IPS DF 4.7 (cell line): ENCODE results near the gene EBI3.
"Not testable (repeated sequence)": the region's sequence is repeated elsewhere in the genome, so short reads cannot be mapped to it uniquely, and the experiment has no call there.

Experiments used
- DNase-seq: peaks from one replicate; pipeline ENCODE4 v3.0.0-alpha.2; 2013; ENCODE audit warnings: low spot score; ENCODE audit errors: extremely low read depth

Gene EBI3

DNA sequence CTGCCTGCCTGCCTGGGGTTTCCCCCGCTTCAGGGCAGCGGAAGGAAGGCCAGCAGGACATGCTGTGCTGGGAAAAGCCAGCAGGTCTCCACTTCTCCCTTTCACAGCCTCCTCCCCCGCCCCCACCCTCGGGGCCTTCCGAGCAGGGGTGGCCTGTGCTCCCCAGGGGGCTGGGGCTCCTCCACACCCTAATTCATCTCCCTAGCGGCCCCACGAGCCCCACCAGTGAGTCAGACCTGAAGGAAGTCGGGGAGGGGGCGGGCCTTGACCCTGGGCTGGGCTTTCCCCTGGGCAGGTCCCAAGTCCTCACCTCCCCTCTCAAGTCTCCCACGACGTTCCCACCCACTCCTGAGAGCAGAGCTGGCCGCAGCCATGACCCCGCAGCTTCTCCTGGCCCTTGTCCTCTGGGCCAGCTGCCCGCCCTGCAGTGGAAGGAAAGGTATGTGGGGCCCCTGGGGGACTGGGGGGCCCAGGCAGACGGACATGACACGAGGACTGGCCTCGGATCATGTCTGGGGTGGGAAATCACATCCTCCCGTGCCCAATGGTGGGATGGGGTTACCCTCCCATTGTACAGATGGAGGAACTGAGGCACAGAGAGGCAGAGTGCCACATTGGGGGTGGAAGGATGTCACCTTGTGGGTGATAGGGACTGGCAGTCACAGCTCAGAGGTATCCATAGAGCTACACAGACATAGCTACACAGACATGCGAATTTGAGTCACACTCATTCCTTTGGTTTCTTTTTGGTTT lies at the start of gene EBI3:
Gene EBI3 (plus strand): TSS at position 345 of the 753 bp plus-strand sequence. CDS start 28 bp downstream, at position 373.
- no peak for DNase-seq

DNA sequence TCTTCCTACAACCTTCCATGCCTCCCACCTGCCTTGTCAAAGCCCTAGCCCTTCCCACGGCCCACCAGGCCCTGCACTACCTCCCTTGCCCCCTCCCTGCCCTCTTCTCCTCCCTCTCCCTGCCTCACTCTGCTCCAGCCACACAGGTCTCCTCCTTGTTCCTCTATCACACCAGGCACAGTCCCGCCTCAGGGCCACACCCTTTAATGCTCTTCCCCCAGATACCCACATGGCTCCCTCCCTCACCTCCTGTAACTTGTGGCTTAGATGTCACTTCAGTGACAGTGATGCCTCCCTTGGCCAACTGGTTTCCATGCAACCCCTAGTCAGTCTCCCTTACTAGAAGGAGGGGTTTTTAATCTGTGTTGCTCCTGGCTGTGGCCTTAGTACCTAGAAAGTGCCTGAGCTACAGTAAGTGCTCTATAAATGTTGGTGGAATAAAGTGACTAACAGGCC lies 48.2 kb upstream of the EBI3 start:
- no peak for DNase-seq

DNA sequence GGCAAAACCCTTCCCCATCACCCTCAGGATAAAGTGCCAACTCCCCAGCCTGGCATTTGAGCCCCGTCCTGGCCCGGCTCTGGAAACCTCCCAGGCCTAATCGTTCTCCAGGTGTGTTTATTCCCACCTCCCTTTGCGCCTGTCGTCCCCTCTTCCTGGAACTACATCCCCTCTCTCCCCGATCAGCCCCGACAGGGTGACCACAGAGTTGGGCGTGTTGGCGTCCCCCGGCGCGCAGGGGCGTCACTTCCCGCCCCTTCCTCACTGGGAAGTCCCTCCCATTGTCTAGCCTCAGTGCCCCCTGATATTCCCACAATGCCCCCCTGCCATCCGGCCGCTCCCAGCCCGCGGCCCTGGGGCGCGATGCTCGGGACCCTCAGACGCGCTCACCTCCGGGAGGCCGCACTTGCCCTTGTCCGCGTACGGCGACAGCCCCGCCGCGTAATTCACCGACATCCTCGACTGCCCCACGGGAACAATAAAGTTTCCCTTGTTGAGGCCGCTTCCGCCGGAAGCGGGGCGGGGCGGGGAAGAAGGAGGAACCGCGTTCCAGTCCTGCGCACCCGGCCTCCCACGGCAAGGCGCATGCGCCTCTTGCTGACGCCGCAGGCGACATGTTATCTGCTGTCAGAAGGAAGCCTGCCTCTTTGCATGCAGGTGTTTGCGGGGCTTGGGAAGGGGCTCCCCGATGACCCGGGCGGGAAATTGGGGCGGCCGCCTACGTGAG lies 47.1 kb upstream of the EBI3 start, which contains the start of the genes ANKRD24 and SIRT6:
Gene ANKRD24 (plus strand): TSS at position 606 of the 727 bp plus-strand sequence. CDS start 3,737 bp downstream, outside the sequence.
Gene SIRT6 (minus strand): TSS at position 480 of the 727 bp plus-strand sequence. CDS start 24 bp downstream, at position 456.
- DNase-seq: no peak

DNA sequence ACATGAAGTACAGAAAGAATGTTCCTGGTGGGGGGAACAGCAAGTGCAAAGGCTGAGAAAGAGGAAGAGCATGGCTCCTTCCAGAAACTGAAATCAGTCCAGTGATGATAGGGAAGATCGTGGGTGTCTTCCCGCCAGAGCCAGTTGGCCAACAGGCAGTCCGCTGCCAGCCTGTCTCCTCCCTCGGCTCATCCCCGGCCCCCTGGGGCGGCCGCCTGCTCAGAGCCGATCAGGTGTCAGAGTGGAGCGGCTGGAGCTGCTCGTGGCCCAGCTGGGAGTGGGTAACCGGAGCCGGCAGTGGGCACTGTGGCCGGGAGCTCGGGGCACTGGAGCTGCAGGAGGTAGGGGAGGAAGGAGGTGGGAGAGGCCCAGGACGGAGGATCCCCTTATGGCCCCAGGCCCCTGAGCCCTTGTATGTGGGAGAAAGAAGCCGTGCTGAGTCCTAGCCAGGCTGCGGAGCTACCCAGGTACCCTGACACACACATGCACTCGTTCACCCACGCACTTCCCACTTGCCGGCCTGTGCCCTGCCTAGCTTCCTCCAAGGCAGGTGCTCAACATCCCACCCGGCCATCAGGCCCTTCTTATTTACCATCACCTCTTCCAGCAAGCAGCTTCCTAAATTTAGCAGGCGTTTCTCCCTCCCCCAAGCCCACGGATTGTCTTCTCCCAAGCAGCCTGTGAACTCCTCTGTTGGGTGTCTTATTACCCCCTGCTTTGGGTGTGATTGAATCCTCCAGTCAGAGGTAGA lies 45.2 kb upstream of the EBI3 start:
- no peak for DNase-seq

DNA sequence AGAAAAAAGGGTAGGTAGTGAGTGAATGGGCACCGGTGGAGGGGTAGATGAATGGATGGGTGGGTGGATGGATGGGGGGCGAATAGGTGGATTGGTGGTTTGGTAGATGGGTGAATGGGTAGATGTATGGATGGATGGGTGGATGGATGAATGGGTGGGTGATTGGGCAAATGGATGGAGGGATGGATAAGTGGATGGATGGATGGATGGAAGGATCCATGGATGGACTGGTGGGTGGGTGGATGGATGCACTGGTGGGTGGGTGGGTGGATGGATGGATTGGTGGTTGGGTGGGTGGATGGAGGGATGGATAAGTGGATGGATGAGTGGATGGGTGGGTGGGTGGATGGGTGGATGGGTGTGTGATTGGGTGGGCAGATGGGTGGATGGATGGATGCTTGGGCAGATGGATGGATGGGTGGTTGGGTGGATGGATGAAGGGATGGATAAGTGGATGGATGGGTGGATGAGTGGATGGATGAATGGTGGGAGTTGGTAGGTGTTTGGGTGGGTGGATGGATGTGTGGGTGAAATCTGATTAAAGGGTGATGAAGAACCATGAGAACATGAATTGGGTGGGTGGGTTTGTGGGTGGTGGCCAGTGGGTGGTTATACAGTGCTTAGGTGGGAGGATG lies 44.5 kb upstream of the EBI3 start:
- no peak for DNase-seq

DNA sequence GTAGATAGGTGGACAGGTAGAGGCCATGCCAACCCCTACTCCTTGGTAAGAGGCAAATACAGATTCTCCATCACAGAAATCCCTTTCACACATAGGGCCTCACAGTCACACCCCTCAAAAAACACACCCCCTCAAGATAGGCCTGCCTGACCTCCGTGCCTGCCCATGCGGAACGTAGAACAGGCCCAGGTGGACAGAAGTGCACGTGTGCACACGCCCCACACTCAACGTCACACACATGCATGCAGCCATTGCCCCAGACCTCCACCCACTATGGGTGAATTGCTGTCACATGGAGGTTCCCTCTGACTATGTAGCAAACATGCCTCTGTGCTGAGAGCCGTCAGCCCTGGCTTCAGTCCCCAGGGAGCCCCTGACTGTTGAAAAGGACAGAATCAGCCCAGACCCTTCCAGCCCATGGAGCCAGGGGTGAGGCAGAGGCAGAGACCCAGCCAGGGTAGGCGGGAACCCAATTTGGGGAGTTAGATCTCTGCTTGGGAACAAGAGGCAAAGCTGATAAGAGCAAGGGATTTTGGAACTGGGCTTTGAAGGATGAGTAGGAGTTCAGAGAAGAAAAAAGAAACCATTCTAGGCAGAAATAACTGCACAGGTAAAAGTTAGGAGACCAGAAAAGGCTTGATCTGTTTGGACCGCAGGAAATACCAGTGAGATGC lies 43.8 kb upstream of the EBI3 start:
- no peak for DNase-seq

DNA sequence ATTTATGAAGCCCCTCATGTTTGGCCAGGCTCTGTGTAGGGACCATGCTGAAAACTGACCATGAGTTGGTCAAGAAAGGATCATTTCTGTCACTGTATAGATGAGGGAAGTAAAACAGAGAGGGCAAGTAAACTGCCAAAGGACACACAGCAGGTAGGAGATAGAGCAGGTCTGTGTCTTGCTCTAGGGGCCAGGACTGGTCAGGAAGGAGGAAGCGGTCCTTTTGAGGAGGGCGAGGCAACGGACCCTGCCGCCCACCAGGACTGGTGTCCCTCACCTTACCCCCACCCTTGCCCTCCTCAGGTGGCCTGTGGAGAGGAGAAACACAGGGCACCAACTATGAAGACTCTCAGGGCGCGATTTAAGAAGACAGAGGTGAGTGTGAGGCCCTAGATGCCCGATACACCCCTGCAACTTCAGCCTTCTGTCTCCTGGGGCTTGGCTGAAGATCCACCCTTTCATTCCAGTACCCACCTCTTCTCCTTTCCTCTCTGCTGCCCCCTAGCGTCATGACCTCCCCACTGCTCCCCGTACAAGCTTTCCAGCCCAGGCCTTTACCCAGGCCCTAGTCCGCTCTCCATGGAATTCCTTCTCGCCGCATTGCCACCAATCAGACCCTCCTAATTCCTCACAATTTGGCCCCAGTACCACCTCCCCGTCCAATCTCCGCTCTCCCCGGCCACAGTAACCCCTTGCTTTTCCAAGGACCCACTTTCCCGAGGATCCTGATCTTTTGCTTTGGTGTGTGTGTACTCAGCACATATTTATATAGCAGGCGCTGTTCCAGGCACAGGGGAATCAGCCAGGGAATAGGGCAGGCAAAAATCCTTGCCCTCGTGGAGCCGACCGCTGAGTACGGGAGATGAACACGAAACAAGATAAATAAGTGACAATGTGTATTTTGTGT lies 43.0 kb upstream of the EBI3 start:
- no peak for DNase-seq

DNA sequence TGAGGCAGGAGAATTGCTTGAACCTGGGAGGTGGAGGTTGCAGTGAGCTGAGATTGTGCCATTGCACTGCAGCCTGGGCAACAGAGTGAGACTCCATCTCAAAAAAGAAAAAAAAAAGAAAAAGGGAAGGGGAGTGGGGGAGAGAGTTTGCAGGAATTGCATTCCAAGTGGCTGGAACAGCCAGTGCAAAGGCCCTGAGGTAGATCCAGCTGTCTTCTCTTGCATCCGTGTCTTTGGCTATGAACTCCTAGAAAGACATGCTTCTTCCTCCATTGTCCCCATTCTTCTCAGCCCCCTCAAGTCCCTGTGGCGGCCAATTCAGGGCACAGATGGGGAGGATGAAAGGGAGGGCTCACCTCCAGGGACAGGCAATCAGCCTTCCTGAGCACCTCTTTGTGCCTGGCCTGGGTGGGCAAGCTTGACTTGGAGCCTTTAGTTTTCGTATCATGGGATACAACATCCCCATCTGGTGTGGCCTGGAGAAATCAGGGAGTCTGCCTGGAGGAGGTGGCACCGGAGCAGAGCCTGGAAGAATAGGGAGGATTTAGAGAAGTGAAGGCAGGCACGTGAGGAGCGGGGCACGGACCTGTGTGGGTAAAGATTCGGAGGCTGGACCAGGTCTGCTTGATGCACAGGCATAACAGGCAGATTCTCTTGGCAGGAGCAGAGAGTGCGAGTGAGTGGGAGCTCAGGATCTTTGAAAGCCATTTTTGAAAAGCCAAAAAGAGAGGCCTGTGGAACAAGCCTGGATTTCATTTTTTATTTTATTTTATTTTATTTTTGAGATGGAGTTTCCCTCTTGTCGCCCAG lies 41.8 kb upstream of the EBI3 start:
- DNase-seq: no peak

DNA sequence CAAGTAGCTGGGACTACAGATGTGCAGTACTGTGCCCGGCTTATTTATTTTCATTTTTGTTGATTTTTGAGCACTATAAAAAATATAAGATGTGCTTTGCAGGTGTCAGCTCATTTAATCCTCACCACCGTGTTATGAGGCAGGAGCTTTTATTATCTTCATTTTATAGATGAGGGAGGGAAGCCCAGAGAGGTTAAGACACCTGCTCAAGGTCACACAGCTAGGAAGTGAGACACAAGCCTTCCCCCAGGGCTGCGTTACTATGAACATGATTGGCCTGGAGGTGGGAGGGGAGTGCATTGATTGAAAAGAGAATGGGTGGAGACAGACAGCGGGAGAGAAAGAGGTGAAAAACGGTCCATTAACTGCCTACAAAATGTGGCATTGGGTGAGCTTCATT lies 39.7 kb upstream of the EBI3 start:
- DNase-seq: no peak

DNA sequence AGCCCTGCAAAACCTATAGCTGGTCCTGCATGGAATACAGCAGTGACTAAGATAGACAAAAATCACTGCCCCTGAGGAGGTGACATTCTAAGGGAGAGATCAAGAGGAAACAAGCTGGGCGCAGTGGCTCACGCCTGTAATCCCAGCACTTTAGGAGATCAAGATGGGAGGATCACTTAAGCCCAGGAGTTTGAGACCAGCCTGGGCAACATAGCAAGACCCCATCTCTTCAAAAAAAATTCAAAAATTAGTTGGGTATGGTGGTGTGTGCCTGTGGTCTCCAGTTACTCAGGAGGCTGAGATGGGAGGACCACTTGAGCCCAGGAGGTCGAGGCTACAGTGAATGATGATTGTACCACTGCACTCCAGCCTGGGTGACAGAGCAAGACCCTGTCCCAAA lies 36.8 kb upstream of the EBI3 start:
- not testable (repeated sequence) for DNase-seq

DNA sequence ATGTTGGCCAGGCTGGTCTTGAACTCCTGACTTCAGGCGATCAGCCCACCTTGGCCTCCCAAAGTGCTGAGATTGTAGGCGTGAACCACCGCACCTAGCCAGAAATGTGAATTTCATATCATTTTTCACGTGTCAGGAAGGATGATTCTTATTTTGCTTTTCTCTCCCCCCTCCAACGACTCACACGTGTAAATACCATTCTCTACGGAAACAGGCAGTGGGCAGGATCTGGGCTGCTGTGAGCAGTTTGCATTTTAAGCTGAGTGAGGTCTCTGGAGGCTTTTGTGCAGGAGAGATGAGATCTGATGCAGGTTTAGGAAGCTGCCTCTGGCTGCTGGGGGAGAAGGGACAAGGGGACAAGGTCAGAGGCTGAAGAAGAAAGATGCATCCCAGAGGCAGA lies 35.0 kb upstream of the EBI3 start:
- DNase-seq: no peak

DNA sequence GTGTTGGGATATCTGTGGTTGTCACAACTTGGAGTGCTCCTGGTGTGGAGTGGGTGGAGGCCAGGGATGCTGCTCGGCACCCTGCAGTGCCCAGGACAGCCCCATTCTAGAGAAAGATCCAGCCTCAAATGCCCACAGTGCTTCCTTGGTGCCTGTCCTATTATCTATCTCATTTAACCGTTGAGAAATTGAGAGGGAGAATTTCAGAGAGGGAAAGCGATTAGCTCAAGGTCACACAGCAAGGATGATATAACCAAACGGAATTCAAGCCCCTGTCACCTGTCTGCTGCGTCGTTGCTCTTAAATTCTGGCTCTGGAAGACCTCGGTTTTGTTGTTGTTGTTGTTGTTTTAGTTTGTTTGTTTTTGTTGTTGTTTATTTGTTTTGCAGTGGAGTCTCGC lies 33.3 kb upstream of the EBI3 start:
- no peak for DNase-seq

DNA sequence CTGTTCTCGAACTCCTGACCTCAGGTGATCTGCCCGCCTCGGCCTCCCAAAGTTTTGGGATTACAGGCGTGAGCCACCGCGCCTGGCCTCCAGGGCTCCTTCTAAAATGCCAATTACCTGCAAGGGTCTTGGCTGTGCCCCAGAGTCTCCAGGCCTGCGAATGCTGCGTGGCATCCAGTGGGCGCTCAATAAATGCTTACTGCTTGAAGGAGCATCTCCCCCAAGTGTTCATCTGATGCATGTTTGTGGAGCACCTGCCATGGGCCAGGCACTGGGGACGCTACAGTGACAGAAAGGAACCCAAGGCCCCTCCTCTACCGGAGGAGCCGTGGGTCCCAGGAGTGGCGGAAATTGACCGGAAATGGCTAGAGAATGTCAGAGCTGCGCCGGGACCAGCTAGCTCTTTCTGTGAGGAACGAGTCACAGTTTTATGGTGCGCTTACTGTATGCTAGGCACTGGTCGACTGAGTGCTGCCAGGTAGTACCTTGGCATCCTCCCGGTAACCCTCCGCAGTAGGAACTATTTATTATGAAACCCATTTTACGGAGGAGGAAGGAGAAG lies 32.7 kb upstream of the EBI3 start:
- DNase-seq: no peak

DNA sequence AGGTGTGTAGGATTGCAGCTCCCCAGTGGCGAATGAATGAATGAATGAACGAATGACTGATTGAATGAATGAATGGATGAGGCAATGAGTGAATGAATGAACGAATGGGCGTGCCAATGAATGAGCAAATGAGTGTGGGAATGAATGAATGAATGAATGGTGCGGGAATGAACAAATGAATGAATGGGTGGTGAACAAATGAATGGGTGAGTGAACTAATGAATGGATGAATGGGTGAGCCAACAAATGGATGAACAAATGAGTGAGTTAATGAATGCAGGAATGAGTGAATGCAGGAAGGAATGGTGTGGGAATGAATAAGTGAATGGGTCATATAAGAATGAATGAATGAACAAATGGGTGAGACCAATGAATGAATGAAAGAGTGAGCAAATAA lies 32.1 kb upstream of the EBI3 start:
- DNase-seq: no peak

DNA sequence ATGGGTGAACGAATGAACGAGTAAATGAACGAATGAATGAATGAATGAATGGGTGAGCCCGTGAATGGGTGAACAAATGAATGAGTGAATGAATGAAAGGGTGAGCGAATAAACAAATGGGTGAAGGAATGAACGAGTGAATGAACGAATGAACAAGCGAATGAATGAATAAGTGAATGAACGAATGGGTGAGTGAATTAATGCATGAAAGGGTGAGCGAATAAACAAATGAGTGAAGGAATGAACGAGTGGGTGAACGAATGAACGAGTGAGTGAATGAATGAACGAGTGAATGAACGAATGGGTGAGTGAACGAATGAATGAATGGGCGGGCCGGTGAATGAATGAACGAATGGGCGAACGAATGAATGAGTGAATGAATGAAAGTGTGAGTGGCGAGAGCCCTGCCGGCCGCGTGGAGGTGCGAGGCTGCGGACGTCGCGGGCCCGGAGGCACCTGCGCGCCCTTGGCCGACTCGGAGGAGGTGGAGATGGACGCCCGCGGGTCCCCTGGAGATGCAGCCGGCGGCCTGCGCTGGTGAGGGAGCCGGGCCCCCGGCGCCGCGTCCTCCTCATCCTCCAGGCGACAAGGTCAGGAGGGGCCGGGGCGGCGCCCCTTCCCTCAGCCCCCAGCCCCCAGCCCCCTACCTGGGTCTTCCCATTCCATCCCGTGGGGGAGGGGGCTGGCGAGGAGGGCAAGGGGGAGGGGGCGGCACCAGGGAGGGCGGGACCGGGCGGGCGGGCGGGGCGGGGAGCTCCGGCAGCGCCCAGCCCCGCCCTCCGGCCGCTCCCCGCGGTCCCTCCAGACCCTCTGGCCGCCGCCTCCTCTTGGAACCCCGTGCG lies 31.5 kb upstream of the EBI3 start:
- no peak for DNase-seq

DNA sequence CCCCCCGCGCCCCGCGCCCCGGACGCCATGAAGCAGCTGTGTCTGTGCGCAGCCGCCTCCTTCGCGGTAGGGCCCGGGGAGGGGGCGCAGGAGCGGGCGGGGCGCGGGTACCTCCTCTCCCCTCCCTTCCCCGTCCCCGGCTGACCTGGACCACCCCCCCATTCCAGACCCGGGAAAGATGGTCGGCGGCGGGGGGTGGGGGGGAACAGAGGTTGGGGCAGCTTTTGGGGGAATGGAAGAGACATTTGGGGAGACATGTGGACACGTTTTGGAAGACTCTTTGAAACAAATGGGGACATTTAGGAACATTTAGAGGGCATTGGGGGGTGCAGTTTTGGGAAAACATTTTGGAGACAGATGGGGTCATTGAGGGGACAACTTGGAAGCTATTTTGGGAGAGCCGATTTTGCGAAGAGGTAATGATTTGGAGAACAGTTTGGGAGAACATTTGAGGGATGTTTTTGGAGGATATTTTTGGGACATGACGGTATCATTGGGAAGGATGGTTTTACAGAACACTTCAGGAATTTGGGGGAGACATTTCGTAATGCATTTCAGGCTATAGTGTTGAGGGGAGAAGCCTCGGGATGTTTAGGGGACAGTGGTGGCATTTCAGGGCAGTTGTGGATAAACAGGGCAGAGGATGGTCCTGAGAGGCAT lies 30.7 kb upstream of the EBI3 start:
- DNase-seq: no peak

DNA sequence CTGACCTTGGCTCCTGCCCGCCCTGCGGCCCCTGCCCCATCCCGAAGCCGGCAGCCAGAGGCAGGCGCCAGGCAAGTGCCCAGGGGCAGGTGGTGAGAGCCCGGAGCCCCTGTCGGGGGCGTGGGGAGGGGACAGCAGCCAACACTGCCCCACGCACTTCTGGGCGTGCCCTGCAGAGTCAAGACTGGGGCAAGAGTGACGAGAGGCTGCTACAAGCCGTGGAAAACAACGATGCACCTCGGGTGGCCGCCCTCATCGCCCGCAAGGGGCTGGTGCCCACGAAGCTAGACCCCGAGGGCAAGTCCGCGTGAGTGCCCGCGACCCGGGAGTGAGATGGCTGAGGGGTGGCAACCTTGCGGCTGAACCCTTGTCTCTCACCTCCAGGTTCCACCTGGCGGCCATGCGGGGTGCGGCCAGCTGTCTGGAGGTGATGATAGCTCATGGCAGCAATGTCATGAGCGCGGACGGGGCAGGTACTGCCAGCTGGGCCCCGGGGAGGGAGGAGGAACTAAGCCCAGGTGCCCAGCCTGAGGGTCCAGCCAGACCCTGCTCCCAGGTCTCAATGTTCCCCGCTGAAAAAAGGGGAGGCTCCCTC lies 29.5 kb upstream of the EBI3 start:
- DNase-seq: no peak
